Astrocyte of the cerebellum (primary cell): ENCODE measurements around the gene DPH7.

Experiments used
- DNase-seq: peaks from one replicate; pipeline ENCODE4 v3.0.0-alpha.2; 2011; ENCODE audit warnings: low read depth
- H3K4me3 ChIP-seq: 2 replicates; pipeline ENCODE4 v1.5.1; 2011; ENCODE audit warnings: mild to moderate bottlenecking, low read depth, low read length, moderate library complexity
- CTCF ChIP-seq: IDR thresholded peaks from 2 replicates; pipeline ENCODE4 v1.5.1; 2012; ENCODE audit warnings: low read length, low read depth, moderate library complexity, mild to moderate bottlenecking; ENCODE audit errors: missing control alignments
- in situ Hi-C: cut with HindIII; loops from 2 replicates; pipeline ENCODE4 v1.10.0; 2017; ENCODE audit warnings: low sequenced_read_pairs

DPH7 gene

DNA sequence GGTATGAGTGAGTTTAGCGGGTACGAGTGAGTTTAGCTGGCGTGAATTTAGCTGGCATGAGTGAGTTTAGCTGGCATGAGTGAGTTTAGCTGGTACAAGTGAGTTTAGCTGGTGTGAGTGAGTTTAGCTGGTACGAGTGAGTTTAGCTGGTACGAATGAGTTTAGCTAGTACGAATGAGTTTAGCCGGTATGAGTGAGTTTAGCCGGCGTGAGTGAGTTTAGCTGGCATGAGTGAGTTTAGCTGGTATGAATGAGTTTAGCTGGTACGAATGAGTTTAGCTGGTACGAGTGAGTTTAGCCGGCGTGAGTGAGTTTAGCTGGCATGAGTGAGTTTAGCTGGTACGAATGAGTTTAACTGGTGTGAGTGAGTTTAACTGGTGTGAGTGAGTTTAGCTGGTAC lies 69.5 kb downstream of the DPH7 start:
- in situ Hi-C loops = no loop called here
- no peak for DNase-seq
- no peak overlapping the region for H3K4me3 ChIP-seq
- TF ChIP-seq CTCF = no peak

GRCh38 chr9:137506702-137507171 lies 72.0 kb downstream of the DPH7 start:
- no peak for DNase-seq
- in situ Hi-C loops = no loop called here
- no peak for TF ChIP-seq CTCF
- no peak overlapping the region for H3K4me3 ChIP-seq

GRCh38 chr9:137506274-137506673 lies 72.5 kb downstream of the DPH7 start:
- DNase-seq = no peak
- H3K4me3 ChIP-seq = no peak overlapping the region
- in situ Hi-C loops = no loop called here
- TF ChIP-seq CTCF = no peak

- no peak overlapping the region for H3K4me3 ChIP-seq
- no peak for DNase-seq
- no peak for TF ChIP-seq CTCF
- in situ Hi-C loops = no loop called here
Observed at GRCh38 chr9:137505421-137506140, 73.1 kb downstream of the DPH7 start.
